HG03159 (cell line): ENCODE data around the gene ADAMTS5.

ENCODE experiments used
- ATAC-seq: cut with Tn5 transposase; IDR thresholded peaks from one replicate; pipeline ENCODE4 v1.9.1; 2021; ENCODE audit warnings: mild to moderate bottlenecking, moderate library complexity; ENCODE audit not compliant: unreplicated experiment

The ADAMTS5 gene

GRCh38 chr21:26888931-26889330, 78.0 kb downstream of the ADAMTS5 start:
- ATAC-seq: no peak

GRCh38 chr21:26888256-26888655, 78.6 kb downstream of the ADAMTS5 start:
- ATAC-seq: no peak

- no peak for ATAC-seq
These were observed 79.6 kb downstream of the ADAMTS5 start for GRCh38 chr21:26887251-26887650.

- no peak for ATAC-seq
These were observed 82.5 kb downstream of the ADAMTS5 start for GRCh38 chr21:26884436-26884835.

GRCh38 chr21:26883768-26884167, 83.1 kb downstream of the ADAMTS5 start:
- no peak for ATAC-seq

GRCh38 chr21:26881504-26882228, 85.2 kb downstream of the ADAMTS5 start:
- no peak for ATAC-seq

- ATAC-seq: no peak
These were observed 89.9 kb downstream of the ADAMTS5 start for GRCh38 chr21:26877018-26877417.

- ATAC-seq: no peak
These were observed 92.5 kb downstream of the ADAMTS5 start for GRCh38 chr21:26874347-26874746.
